DMS53 (cell line): Measurements from ENCODE around the gene SMC4.

ENCODE experiments used
- DNase-seq: peaks from one replicate; lab custom pipeline; 2025; lab: John Stamatoyannopoulos, UW

Gene SMC4

DNA sequence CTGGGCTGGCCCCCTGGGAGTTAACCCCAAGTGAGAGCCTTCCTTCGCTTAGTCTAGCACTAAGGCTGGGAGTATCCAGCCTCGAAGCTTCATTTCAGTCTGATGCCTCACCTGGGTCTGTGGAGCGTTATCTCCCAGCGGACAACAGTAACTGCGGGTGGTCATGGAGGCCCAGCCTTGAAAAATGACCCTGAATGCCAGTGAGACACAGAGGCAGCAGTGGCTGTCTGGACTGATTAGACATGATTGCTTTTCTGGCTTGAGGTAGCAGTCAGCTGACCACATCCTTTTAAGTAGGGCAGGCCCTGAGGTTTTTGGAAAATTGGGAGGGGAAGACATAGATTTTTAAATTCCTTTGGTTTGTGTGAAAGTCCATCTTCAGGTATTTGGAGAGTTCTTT, 78.3 kb downstream of the SMC4 start:
- DNase-seq = no peak

DNA sequence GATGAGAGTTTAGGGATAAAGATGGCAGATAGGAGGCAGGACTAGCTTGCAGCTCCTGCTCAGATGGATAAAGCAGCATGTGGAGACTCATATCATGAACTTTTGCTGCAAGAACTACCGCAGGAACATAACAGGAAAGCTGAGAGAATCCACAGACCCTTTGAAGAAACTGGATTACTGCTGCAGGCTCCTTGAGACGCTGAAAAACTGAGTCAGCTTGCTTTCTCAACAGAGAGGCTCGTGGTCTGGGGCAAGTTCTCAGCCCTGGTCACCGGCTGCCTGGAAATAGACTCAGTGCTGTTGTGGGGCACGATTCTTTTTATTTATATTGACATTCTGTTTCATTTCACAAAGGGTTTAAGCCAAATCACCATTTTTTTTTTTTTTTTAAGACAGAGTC, 78.9 kb downstream of the SMC4 start:
- DNase-seq = no peak

DNA sequence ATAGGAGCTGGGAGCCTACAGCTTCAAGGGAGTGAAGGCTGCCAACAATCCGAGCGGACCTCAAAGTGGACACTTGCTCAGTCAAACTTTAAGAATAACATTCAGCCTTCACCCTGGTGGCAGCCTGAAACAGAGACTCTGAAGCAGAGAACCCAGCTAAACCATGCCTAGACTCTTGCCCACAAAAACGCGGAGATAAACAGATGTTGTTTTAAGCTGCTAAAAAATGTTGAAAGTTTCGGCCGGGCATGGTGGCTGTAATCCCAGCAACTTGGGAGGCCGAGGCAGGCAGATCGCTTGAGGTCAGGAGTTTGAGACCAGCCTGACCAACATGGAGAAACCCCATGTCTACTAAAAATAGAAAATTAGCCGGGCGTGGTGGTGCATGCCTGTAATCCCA, 79.9 kb downstream of the SMC4 start:
- DNase-seq = no peak

DNA sequence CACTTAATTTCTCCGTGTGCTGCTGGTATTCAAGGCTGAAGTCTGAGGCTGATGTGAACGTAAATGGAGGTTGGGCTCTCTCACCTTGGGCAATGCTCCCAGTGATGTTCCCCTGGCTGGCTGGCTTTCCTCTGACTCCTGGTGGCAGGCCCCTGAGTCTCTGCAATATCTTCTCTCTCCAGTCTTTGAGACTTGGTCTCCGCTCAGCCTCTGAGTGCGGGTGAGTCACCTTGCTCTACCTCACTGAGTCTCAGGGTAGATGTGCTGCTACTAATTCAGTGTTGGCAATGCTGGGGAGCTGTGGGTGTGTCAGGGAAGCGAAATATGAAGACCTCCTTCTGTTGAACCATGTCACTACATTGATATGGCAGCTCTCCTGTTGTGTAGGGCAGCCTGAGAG, 81.5 kb downstream of the SMC4 start:
- DNase-seq = no peak

DNA sequence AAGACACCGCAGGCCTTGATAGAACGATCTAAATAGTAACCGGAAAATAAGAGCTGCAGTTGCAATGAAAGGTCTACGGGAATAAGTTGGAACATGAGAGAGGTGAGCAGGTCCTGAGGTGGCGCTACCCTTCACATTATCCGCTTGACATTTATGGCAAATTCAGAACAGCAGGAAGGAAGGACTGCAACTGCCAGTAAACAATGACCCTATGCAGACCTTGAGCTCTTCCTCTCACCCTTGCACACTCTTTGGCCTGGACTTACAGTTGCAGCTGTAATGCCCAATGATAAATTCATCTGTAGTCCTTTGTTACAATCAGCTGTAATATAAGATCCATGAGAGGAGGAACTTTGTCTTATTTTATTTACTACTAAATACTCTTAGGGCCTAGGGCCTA, 82.4 kb downstream of the SMC4 start:
- DNase-seq = no peak

DNA sequence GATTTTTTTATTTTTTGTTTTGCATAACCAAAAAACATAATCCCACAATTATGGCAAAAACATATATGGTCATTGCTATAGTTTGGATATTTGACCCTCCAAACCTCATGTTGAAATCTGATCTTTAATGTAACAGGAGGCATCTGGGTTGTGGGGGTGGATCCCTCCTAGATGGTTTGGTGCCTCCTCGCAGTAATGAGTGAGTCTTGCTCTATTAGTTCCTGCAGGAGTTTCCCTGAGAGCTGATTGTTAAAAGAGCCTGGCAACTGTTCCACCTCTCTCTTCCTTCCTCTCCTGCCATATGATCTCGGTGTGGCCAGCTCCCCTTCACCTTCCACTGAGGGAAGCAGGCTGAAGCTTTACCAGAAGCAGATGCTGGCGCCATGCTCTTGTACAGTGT, 83.3 kb downstream of the SMC4 start:
- no peak for DNase-seq
